Keratinocyte (primary cell): ENCODE measurements around the gene UVSSA. TPM values are rescaled to one million over a fixed set of nuclear protein-coding genes. Genes with fewer than 3 reads are reported as not detected.

ENCODE experiments used
- DNase-seq: peaks from one replicate; pipeline ENCODE4 v3.0.0-alpha.2; 2011; ENCODE audit warnings: low read depth, missing footprints, low spot score
- FAIRE-seq: peaks from 2 replicates; lab custom pipeline; 2011; peaks lifted over from hg19 to GRCh38; lab: Jason Lieb, UNC
- H2AFZ ChIP-seq: 2 replicates; pipeline ENCODE4 v1.6.0; 2012; ENCODE audit warnings: low read length, control low read depth, inconsistent platforms; ENCODE audit not compliant: control insufficient read depth
- H3K27ac ChIP-seq: 2 replicates; pipeline ENCODE4 v1.5.1; 2011; ENCODE audit warnings: low read length; ENCODE audit not compliant: control insufficient read depth, insufficient read depth
- H3K27me3 ChIP-seq: 3 replicates; pipeline ENCODE4 v1.6.0; 2011; ENCODE audit warnings: low read length; ENCODE audit not compliant: control insufficient read depth, insufficient read depth; ENCODE audit errors: extremely low read depth
- H3K36me3 ChIP-seq, 2 experiments: 2 replicates in 1 of 2; 3 replicates in 1 of 2; pipeline ENCODE4 v1.5.1; 2011; ENCODE audit warnings: low read length in 2 of 2, mild to moderate bottlenecking in 1 of 2; ENCODE audit not compliant: control insufficient read depth in 2 of 2, insufficient read depth in 2 of 2; ENCODE audit errors: extremely low read depth in 1 of 2
- H3K4me1 ChIP-seq: 3 replicates; pipeline ENCODE4 v1.5.1; 2011; ENCODE audit warnings: low read length; ENCODE audit not compliant: control insufficient read depth, insufficient read depth; ENCODE audit errors: extremely low read depth
- H3K4me2 ChIP-seq: 3 replicates; pipeline ENCODE4 v1.6.0; 2011; ENCODE audit warnings: low read depth, low read length; ENCODE audit not compliant: control insufficient read depth, insufficient read depth; ENCODE audit errors: extremely low read depth
- H3K4me3 ChIP-seq, 3 experiments: fragments of 200-600 bp in 1 of 3; sonication (generic) in 1 of 3; 2 replicates in 2 of 3; 3 replicates in 1 of 3; pipeline ENCODE4 v1.5.1; 2011 to 2016; ENCODE audit warnings: low read length in 3 of 3, mild to moderate bottlenecking in 3 of 3, control low read depth in 2 of 3, inconsistent platforms in 1 of 3, low read depth in 1 of 3, mixed read lengths in 1 of 3, mixed run types in 1 of 3, moderate library complexity in 1 of 3; ENCODE audit not compliant: control insufficient read depth in 2 of 3, insufficient read depth in 2 of 3; ENCODE audit errors: extremely low read depth in 1 of 3
- H3K79me2 ChIP-seq: 2 replicates; pipeline ENCODE4 v1.6.0; 2012; ENCODE audit warnings: low read length; ENCODE audit not compliant: control insufficient read depth, insufficient read depth
- H3K9ac ChIP-seq: 3 replicates; pipeline ENCODE4 v1.6.0; 2011; ENCODE audit warnings: low read length; ENCODE audit not compliant: control insufficient read depth, insufficient read depth; ENCODE audit errors: extremely low read depth
- H3K9me1 ChIP-seq: 3 replicates; pipeline ENCODE4 v1.6.0; 2011; ENCODE audit warnings: low read length; ENCODE audit not compliant: control insufficient read depth, insufficient read depth; ENCODE audit errors: extremely low read depth
- H3K9me3 ChIP-seq: 2 replicates; pipeline ENCODE4 v1.5.1; 2012; ENCODE audit warnings: low read depth, low read length; ENCODE audit not compliant: control insufficient read depth
- H4K20me1 ChIP-seq: 3 replicates; pipeline ENCODE4 v1.6.0; 2011; ENCODE audit warnings: low read length; ENCODE audit not compliant: control insufficient read depth, insufficient read depth; ENCODE audit errors: extremely low read depth
- CTCF ChIP-seq, 3 experiments: IDR thresholded peaks in 1 of 3; conservative IDR thresholded peaks in 1 of 3; optimal IDR thresholded peaks in 1 of 3; 2 replicates in 2 of 3; 3 replicates in 1 of 3; pipeline versions ENCODE3 to v1.5.1; 2011; ENCODE audit warnings: low read length in 3 of 3, mild to moderate bottlenecking in 3 of 3, moderate library complexity in 2 of 3, control low read depth in 1 of 3, inconsistent platforms in 1 of 3; ENCODE audit not compliant: insufficient read depth in 2 of 3; ENCODE audit errors: extremely low read depth in 1 of 3
- EZH2 ChIP-seq: IDR thresholded peaks from one replicate; pipeline ENCODE4 v1.6.1; 2012; ENCODE audit warnings: inconsistent platforms, mild to moderate bottlenecking, low read length, moderate library complexity
- dilution Hi-C: fragments of 300-500 bp; cut with MboI; formaldehyde crosslinking; loops from one replicate; pipeline ENCODE4 v1.7.0; 2020; ENCODE audit warnings: low sequenced_read_pairs; ENCODE audit not compliant: extremely low pct_ligation_motif_present
- polyA minus RNA-seq, 3 experiments: library from RNA; depleted of rRNA, polyadenylated mRNA; stranded (reverse); fragments of >200 nt; gene quantifications; 1 replicate in 1 of 3; 2 replicates in 1 of 3; 3 replicates in 1 of 3; pipeline ENCODE4 v1.2.3, GENCODE V29; 2011
- polyA plus RNA-seq, 5 experiments: library from polyadenylated mRNA; depleted of rRNA in 3 of 5; stranded (reverse) in 3 of 5; stranded (forward) in 1 of 5; unstranded in 1 of 5; fragments of >200 nt; gene quantifications; 1 replicate in 1 of 5; 2 replicates in 3 of 5; 3 replicates in 1 of 5; pipeline versions ENCODE4 v1.2.1 to v1.2.3, GENCODE V29; 2011 to 2012; ENCODE audit warnings: missing spikeins in 2 of 5, low read depth in 1 of 5, low replicate concordance in 1 of 5

UVSSA gene, protein sequence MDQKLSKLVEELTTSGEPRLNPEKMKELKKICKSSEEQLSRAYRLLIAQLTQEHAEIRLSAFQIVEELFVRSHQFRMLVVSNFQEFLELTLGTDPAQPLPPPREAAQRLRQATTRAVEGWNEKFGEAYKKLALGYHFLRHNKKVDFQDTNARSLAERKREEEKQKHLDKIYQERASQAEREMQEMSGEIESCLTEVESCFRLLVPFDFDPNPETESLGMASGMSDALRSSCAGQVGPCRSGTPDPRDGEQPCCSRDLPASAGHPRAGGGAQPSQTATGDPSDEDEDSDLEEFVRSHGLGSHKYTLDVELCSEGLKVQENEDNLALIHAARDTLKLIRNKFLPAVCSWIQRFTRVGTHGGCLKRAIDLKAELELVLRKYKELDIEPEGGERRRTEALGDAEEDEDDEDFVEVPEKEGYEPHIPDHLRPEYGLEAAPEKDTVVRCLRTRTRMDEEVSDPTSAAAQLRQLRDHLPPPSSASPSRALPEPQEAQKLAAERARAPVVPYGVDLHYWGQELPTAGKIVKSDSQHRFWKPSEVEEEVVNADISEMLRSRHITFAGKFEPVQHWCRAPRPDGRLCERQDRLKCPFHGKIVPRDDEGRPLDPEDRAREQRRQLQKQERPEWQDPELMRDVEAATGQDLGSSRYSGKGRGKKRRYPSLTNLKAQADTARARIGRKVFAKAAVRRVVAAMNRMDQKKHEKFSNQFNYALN
- polyA plus RNA-seq (4.3 to 6.2 TPM (median 4.7 TPM) in 3 replicates), polyA minus RNA-seq (8.6 to 12.1 TPM (median 10.3 TPM) in 3 replicates)
- 2.1 TPM for polyA plus RNA-seq (2011; ENCODE audit: low read depth)
- polyA plus RNA-seq (2011; cell fraction: cytosol; rRNA removed), result 2.9 and 4.5 TPM in 2 replicates
- polyA plus RNA-seq (2011; cell fraction: nucleus; rRNA removed), result 22.8 and 31.7 TPM in 2 replicates
- 5.5 and 6.2 TPM in 2 replicates for polyA plus RNA-seq (2012; ENCODE audit: low replicate concordance)
- polyA minus RNA-seq (2011; cell fraction: cytosol; rRNA and poly(A)+ RNA removed), result 6.7 TPM
- polyA minus RNA-seq (2011; cell fraction: nucleus; rRNA and poly(A)+ RNA removed), result 15.9 and 20.5 TPM in 2 replicates

DNA sequence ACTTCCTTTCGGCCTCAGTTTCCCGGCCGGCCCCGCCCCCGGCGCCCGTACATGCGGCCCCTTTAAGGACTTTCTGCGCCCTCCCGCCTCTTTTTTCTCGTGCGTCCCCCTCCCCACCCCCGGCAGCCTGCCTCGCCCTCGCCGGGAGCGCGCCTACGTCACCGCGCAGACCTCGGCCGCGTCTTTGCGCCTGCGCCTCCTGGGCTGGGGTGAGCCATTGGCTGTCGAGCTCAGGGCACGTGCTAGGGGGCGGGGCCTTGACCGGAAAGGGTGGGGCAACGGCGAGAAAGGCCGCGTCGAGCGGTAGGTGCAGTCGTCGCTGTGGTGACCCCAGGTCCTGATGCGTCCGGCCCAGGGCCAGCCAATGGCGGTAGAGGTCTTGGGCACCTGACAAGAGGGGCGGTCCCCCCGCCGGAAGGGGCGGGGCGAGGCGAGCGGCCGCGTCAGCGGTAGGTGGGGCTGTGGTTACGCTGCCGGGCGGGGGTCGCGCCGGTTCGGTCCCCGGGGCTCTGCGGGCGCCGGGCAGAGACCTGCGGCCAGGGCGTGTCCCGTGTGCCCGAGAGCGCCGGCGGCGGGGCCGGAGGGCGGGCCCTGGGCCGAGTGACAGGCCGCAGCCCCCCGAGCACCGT lies at the start of gene UVSSA:
Gene UVSSA (plus strand): TSS at position 428 of the 629 bp plus-strand sequence. CDS start 884 bp downstream, outside the sequence.
- FAIRE-seq, result peak; percentile 13
- H3K9me3 ChIP-seq, result no peaks in the 10 kb centered on the region
- H3K9ac ChIP-seq, result peak within 1 kb of the TSS; percentile 92
- H4K20me1 ChIP-seq, result no peaks in the 10 kb centered on the region
- peak within 1 kb of the TSS; percentile 82 to 89 (median 86) for H3K4me3 ChIP-seq
- H3K27ac ChIP-seq, result peak within 1 kb of the TSS; percentile 79
- peak within 1 kb of the TSS; percentile 95 for H3K4me2 ChIP-seq
- dilution Hi-C loops, result no loop called here
- peaks cover 12% of the 10 kb centered on the region for H3K4me1 ChIP-seq
- no peaks in the 10 kb centered on the region for H3K27me3 ChIP-seq
- H3K36me3 ChIP-seq, result peaks cover 14 to 16% of the 10 kb centered on the region in 2 experiments
- peak; percentile 98 for DNase-seq
- H3K79me2 ChIP-seq, result peaks cover 26% of the 10 kb centered on the region
- TF ChIP-seq EZH2 (no peak), CTCF (optimal IDR thresholded peaks at IDR 0.05 in 1 of 3, IDR thresholded peaks at IDR 0.05 in 1 of 3, conservative IDR thresholded peaks at IDR 0.05 in 1 of 3; ENCODE audit: extremely low read depth in 1 of 3, insufficient read depth in 2 of 3, low read length in 3 of 3) (no peak)
- H3K9me1 ChIP-seq, result no peaks in the 10 kb centered on the region
- H2AFZ ChIP-seq, result peak within 1 kb of the TSS; percentile 27

GRCh38 chr4:1297456-1298325 lies 49.3 kb upstream of the UVSSA start:
- TF ChIP-seq EZH2, result no peak
- Histone ChIP-seq H4K20me1 (peaks cover 10% of the 10 kb centered on the region), H3K9me1 (no peaks in the 10 kb centered on the region), H3K9me3 (no peaks in the 10 kb centered on the region), H3K4me2 (no peak overlapping the region), H2AFZ (no peak overlapping the region), H3K4me1 (peaks cover 34% of the 10 kb centered on the region), H3K4me3 (no peak overlapping the region), H3K9ac (no peak overlapping the region), H3K36me3 (peaks cover 24 to 38% of the 10 kb centered on the region in 2 experiments), H3K27ac (no peak overlapping the region), H3K79me2 (peaks cover 93% of the 10 kb centered on the region), H3K27me3 (no peaks in the 10 kb centered on the region)
- no peak for FAIRE-seq
- DNase-seq, result no peak
- dilution Hi-C loops, result no loop called here
